Keratinocyte (primary cell): Measurements from ENCODE around the gene WFDC1.

Experiments used
- CTCF ChIP-seq, 3 experiments: IDR thresholded peaks in 1 of 3; conservative IDR thresholded peaks in 1 of 3; optimal IDR thresholded peaks in 1 of 3; 2 replicates in 2 of 3; 3 replicates in 1 of 3; pipeline versions ENCODE3 to v1.5.1; 2011; ENCODE audit warnings: low read length in 3 of 3, mild to moderate bottlenecking in 3 of 3, moderate library complexity in 2 of 3, control low read depth in 1 of 3, inconsistent platforms in 1 of 3; ENCODE audit not compliant: insufficient read depth in 2 of 3; ENCODE audit errors: extremely low read depth in 1 of 3
- EZH2 ChIP-seq: IDR thresholded peaks from one replicate; pipeline ENCODE4 v1.6.1; 2012; ENCODE audit warnings: inconsistent platforms, mild to moderate bottlenecking, low read length, moderate library complexity

DNA sequence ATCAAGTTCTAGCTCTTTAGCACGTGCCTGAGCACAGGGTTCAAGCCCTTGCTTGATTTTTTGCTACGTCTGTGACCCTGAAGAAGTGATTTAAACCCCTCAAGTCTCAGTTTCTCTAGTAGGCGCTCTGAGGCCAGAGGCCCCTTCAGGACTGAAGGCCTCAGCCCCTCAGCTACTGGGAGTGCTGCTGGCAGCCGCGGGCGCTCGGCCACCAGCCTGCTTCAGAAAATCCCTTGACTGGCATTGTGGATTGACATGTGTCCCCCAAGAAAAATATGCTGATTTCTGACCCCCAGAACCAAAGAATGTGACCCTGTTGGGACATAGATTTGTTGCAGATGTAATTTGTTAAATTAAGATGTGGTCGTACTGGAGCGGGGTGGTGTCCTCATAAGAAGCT is 20.2 kb upstream of the WFDC1 start:
- TF ChIP-seq EZH2 (no peak), CTCF (optimal IDR thresholded peaks at IDR 0.05 in 1 of 3, IDR thresholded peaks at IDR 0.05 in 1 of 3, conservative IDR thresholded peaks at IDR 0.05 in 1 of 3; ENCODE audit: extremely low read depth in 1 of 3, insufficient read depth in 2 of 3, low read length in 3 of 3) (no peak)
